Superior temporal gyrus (tissue), 1 donor: Measurements from ENCODE around the gene PXDN.
"Not testable (repeated sequence)": the region's sequence is repeated elsewhere in the genome, so short reads cannot be mapped to it uniquely, and the experiment has no call there.

Source experiments
- DNase-seq: peaks from one replicate; pipeline ENCODE4 v3.0.0-alpha.2; 2016; ENCODE audit errors: extremely low spot score

The PXDN gene

DNA sequence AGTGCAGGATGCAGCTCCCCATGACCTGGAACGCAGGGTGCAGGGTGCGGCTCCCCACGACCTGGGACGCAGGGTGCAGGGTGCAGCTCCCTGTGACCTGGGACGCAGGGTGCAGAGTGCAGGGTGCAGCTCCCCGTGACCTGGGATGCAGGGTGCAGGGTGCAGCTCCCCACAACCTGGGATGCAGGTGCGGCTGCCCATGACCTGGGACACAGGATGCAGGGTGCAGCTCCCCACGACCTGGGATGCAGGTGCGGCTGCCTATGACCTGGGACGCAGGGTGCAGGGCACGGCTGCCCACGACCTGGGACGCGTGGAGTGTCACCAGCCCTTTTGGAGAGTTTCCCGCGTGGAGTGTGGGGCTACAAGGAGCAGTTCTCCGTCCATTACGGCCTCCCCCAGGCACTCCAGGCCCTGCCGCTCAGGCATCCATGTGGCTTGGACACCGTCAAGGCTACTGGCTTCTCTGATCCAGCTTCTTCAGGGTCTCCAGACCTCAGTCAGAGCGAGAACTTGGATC lies 38.7 kb downstream of the PXDN start:
- DNase-seq = no peak

GRCh38 chr2:1704631-1705556 lies 39.4 kb downstream of the PXDN start:
- DNase-seq = no peak

- no peak for DNase-seq
These were observed 42.1 kb downstream of the PXDN start for GRCh38 chr2:1702186-1702565.

DNA sequence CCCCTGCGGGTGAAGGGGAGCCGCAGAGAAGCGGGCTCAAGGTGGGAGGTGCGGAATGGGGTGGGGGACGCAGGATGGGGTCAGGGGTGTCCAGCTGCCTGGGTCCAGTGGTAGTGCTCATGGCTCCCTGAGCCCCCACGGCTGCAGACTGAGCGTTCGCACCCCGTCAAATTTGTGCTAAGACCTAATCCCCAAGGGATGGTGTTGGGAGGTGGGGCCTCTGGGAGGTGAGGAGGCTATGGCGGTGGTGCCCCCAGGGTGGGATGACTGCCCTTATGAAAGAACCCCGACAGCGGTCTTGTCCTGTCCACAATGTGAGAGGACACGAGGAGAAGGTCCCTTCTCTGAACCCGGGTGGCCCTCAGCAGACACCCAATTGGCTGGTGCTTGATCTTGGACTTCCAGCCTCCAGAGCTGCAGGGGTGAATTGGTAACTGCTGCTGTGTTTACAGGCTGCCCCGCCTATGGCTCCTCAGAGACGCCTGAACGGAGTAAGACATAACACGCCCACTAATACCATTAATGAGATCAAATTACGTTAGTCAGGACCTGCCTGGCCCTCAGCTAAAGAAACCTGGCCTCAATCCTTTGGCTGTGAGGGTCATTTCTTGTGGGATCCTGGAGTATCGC lies 42.6 kb downstream of the PXDN start:
- DNase-seq = no peak

GRCh38 chr2:1701020-1701419 lies 43.3 kb downstream of the PXDN start:
- DNase-seq = no peak

- DNase-seq = not testable (repeated sequence)
These were observed 43.9 kb downstream of the PXDN start for GRCh38 chr2:1700427-1700826.

- no peak for DNase-seq
These were observed 45.9 kb downstream of the PXDN start for GRCh38 chr2:1698188-1698945.

DNA sequence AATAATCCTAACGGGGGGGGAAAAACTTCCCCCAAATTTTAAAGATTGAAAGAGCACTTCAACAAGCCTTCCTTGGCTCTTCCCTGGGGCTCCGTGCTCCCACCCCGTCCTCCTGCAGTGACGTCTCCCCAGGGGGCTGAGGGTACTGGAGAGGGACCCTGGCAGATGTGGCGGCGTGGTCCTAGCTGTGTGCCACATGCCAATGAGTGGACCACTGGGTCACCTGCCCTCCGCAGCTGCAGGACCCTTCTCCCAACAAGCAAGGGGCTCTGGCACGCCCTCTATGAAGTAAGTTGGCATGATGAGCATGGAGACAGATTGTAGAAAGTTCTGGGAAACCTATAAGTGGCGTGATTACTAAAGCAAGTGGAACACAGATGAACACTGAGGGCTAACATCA lies 46.7 kb downstream of the PXDN start:
- DNase-seq = no peak

DNA sequence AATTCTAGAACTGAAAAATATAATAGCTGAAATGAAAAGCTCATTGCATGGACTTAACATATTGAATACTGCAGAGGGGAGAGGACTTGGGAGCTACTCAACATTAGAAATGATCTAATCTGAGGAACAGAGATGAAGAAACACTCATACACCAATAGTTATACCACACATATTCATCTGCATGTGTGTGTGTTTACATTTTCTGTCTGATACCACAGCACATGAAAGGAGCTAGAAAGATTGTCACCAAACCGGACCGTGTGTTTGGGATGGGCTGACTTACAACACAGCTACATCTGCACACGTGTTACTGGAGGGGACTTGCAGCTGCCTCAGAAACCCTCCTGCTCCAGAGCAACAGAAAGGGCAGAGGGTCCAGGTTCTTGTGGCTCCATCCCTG lies 47.8 kb downstream of the PXDN start:
- DNase-seq = no peak

- DNase-seq = no peak
These were observed 49.7 kb downstream of the PXDN start for GRCh38 chr2:1694371-1695271.

DNA sequence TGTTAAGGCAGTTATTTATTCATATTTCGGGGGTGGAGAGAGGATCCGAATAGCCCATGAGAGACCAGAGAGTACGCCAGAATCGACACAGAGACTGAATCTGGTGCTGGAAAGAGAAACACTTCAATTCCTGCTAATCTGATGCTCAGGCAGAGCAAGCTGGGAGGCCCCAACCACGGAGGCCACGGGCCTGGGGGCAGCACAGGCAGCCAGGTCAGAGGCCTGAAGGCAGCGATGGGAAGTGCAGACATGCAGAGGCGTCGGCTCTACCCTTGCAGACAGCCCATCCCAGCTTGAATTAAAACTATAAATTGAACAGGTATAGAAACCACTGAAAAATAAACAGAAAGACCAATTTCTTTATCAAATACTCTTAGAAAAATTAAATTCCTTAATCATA lies 50.6 kb downstream of the PXDN start:
- no peak for DNase-seq

DNA sequence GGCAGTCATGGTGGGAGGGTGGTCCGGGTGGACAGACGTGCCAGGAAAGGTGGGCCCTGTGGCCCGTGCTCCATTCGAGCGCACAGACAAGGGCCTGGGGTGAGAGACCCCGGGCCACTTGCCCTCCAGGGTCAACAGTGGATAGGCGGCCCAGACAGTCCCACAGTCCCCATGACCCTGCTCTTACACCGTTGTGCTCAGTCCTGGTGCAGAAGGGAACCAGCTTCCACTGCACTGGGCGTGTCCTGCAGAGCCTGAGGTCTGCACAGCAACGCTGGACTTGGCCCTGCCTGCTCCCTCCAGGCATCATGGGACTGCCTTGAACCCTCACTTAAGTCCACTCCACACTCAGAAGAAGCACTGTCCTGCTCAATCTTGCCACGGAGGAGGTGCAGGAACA lies 52.0 kb downstream of the PXDN start:
- no peak for DNase-seq

- DNase-seq = no peak
These were observed 52.9 kb downstream of the PXDN start for GRCh38 chr2:1691366-1691765.

DNA sequence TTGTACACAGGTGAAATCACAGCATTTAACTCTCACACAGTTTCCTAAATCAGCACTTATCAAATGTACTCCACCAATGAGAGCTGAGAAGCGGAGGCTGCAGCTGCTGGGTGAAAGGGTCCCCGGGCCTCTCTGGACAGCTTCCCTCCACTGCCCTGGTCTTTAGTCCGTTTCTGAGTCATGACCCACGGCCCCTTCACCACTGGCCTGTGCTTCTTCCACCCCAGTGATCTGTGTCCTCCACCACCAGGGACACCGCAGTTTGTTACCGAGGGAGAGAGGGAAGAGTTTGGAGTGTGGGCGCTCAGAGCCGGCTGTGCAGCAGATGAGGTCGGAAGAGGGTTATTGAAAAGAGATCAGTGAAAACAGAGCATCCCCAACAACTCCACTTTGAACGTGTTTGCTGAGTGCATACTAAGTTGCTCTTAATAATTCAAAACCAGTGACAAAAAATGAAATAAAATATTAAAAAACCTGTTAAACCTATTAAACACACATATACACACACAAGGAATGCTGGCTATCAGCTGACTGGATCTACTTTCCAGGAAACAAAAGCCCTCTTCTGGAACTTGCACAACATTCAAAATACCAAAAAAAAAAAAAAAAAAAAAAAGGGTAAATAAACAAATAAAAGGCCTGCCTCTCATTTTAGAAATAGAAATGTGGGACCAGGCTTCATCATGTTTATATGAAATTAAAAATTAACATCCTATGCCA lies 54.1 kb downstream of the PXDN start:
- DNase-seq = no peak

GRCh38 chr2:1688859-1689258 lies 55.5 kb downstream of the PXDN start:
- no peak for DNase-seq

DNA sequence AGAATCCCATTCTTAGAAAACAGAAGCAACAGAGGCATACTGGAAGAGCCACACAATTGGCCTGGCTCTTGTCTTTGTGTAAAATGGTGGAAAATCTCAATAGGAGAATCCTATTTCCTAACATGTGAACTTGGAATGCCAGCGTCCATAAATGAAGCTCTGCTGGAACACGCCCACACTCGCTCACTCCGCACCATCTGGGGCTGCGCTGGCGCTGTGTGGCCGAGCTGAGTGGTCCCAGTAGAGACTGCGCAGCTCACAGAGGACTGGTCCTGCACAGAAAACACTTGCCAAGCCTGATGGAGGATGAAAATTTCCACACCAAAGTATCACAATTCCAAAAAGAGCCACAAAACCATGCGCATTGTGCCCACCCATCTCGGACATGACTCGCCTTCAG lies 56.2 kb downstream of the PXDN start:
- DNase-seq = peak; percentile 36

DNA sequence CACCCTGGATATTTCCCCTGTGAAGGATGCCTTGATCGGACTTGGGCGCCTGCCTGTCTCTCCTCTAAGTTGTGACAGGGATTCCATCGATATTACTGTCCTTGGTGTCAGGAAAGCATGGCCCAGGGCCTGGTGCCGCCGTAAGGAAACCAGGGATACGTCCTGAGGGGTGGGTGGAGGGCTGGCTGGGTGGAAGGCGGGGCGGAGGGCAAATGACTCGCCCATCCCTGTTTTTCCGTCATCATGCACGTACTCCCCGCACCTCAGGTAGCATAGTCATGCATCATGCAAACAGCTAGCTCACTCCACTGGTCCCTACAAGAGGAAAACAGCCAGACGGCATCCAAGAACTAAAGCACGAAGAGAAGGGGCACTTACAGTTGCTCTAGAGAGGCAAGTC lies 57.1 kb downstream of the PXDN start:
- no peak for DNase-seq

- no peak for DNase-seq
These were observed 57.6 kb downstream of the PXDN start for GRCh38 chr2:1686784-1687105.

GRCh38 chr2:1685957-1686783 lies 58.1 kb downstream of the PXDN start:
- no peak for DNase-seq
